K562 (cell line): ENCODE measurements around the gene REX1BD. TPM values are rescaled to one million over a fixed set of nuclear protein-coding genes. Genes with fewer than 3 reads are reported as not detected.

Source experiments
- CEBPB ChIP-seq: fragments of 450-650 bp; IDR thresholded peaks from 2 replicates; pipeline ENCODE4 v1.6.1; 2016; ENCODE audit warnings: missing genetic modification characterization, missing compliant biosample characterization
- CTCFL ChIP-seq: IDR thresholded peaks from 2 replicates; pipeline ENCODE4 v1.6.1; 2011; ENCODE audit warnings: borderline replicate concordance, low read depth, mild to moderate bottlenecking, moderate library complexity, low read length; ENCODE audit not compliant: insufficient read depth, poor library complexity, severe bottlenecking
- GMEB1 ChIP-seq: fragments of 250-450 bp; sonication (Bioruptor Pico); IDR thresholded peaks from 2 replicates; pipeline ENCODE4 v1.4.0; 2020; ENCODE audit warnings: mild to moderate bottlenecking
- JUND ChIP-seq, 2 experiments: IDR thresholded peaks; 2 replicates in 1 of 2; 3 replicates in 1 of 2; pipeline ENCODE4 v1.6.1; 2011; ENCODE audit warnings: borderline replicate concordance in 2 of 2, low read depth in 2 of 2, low read length in 2 of 2, improper control_type of control experiment in 1 of 2, missing biosample characterization in 1 of 2, missing genetic modification characterization in 1 of 2, missing genetic modification reagents in 1 of 2
- RBM39 ChIP-seq: fragments of 200-400 bp; formaldehyde crosslinking; optimal IDR thresholded peaks from 2 replicates; pipeline ENCODE3; 2018; ENCODE audit warnings: low read depth, low read length
- RFX1 ChIP-seq: fragments of 450-650 bp; IDR thresholded peaks from 2 replicates; pipeline ENCODE4 v1.6.1; 2016; ENCODE audit warnings: mild to moderate bottlenecking, moderate library complexity
- SPI1 ChIP-seq: IDR thresholded peaks from 2 replicates; pipeline ENCODE4 v1.6.1; 2011; ENCODE audit warnings: low read depth, low read length, control low read depth, borderline replicate concordance
- SRSF3 ChIP-seq: fragments of 200-400 bp; formaldehyde crosslinking; IDR thresholded peaks from 2 replicates; pipeline ENCODE4 v1.6.1; 2016; ENCODE audit warnings: mild to moderate bottlenecking, low read length, moderate library complexity; ENCODE audit not compliant: insufficient read depth
- STAG1 ChIP-seq: sonication (generic); formaldehyde crosslinking; IDR thresholded peaks from 2 replicates; pipeline ENCODE4 v1.5.0; 2020; ENCODE audit warnings: missing genetic modification reagents, borderline replicate concordance
- TCF3 ChIP-seq: sonication (generic); formaldehyde crosslinking; IDR thresholded peaks from 2 replicates; pipeline ENCODE4 v1.4.0; 2020; ENCODE audit warnings: mild to moderate bottlenecking, missing genetic modification reagents
- THAP7 ChIP-seq: fragments of 250-450 bp; sonication (Bioruptor Pico); IDR thresholded peaks from 2 replicates; pipeline ENCODE4 v1.5.0; 2021
- TOE1 ChIP-seq, 2 experiments: fragments of 450-650 bp in 1 of 2; sonication (generic) in 1 of 2; formaldehyde crosslinking in 1 of 2; IDR thresholded peaks; 2 replicates each; pipeline versions ENCODE4 v1.7.1 to v1.8.0; 2016 to 2022; ENCODE audit warnings: borderline replicate concordance in 2 of 2, mild to moderate bottlenecking in 2 of 2, antibody characterized with exemption in 1 of 2, inconsistent platforms in 1 of 2, low read depth in 1 of 2, missing genetic modification reagents in 1 of 2, moderate library complexity in 1 of 2
- TSC22D4 ChIP-seq: fragments of 450-650 bp; IDR thresholded peaks from 2 replicates; pipeline ENCODE4 v1.6.1; 2016; ENCODE audit warnings: missing genetic modification characterization, missing biosample characterization, control low read depth
- ZFP36 ChIP-seq: fragments of 150-350 bp; IDR thresholded peaks from 2 replicates; pipeline ENCODE4 v1.6.1; 2018; ENCODE audit warnings: low read length, low read depth; ENCODE audit not compliant: partially characterized antibody
- ZNF324 ChIP-seq: fragments of 250-450 bp; sonication (Bioruptor Pico); IDR thresholded peaks from 2 replicates; pipeline ENCODE4 v1.4.0; 2020; ENCODE audit warnings: mild to moderate bottlenecking
- ZNF699 ChIP-seq: fragments of 250-450 bp; sonication (Bioruptor Pico); IDR thresholded peaks from 2 replicates; pipeline ENCODE4 v1.8.0; 2021; ENCODE audit warnings: mild to moderate bottlenecking, moderate library complexity; ENCODE audit not compliant: insufficient replicate concordance
- polyA plus RNA-seq, 8 experiments: library from polyadenylated mRNA; depleted of rRNA in 4 of 8; stranded (reverse) in 5 of 8; unstranded in 3 of 8; fragments of >200 nt; fragmentation: Nextera tagmentation in 2 of 8; fragmentation: Illumina TruSeq in 1 of 8; extraction: Ambion mirVana in 2 of 8; extraction: Trizol in 1 of 8; gene quantifications; 2 replicates each; pipeline versions ENCODE4 v1.2.1 to v1.2.3, GENCODE V29; 2011 to 2014; ENCODE audit warnings: inconsistent platforms in 1 of 8, missing spikeins in 1 of 8
- total RNA-seq, 7 experiments: library from RNA; depleted of rRNA in 6 of 7; stranded (reverse); fragments of >200 nt in 6 of 7; fragmentation: Illumina TruSeq in 2 of 7; extraction: Trizol in 2 of 7; gene quantifications; 2 replicates each; pipeline versions ENCODE4 v1.2.1 to v1.2.3, GENCODE V29; 2011 to 2021; ENCODE audit warnings: low replicate concordance in 1 of 7

The REX1BD gene
- total and polyA plus RNA-seq, 9 of the 15 experiments (the other 6 are each of a cell fraction or from before 2014, with no cell fraction given): 1.9 to 136 (median 13.8) TPM

- no peak for TF ChIP-seq RBM39
- peak; percentile 62 for TF ChIP-seq JUND (IDR thresholded peaks at IDR 0.05; ENCODE audit: borderline replicate concordance, low read depth, low read length)
- TF ChIP-seq JUND (tag; IDR thresholded peaks at IDR 0.05; ENCODE audit: borderline replicate concordance, low read depth, low read length): peak; percentile 27; the same call in 1 of the 3 replicates
- no peak for TF ChIP-seq ZNF324 (CRISPR knock-in tag)
- TF ChIP-seq ZFP36: no peak
- TF ChIP-seq RFX1: no peak
- peak; percentile 31 for TF ChIP-seq TCF3
- TF ChIP-seq ZNF699 (CRISPR knock-in tag): no peak
- peak; percentile 51 for TF ChIP-seq SPI1
- TF ChIP-seq CTCFL: no peak
- TF ChIP-seq SRSF3: no peak
- peak; percentile 92 for TF ChIP-seq GMEB1 (CRISPR knock-in tag)
- peak; percentile 40; the same call in 1 of the 2 replicates for TF ChIP-seq CEBPB (tag)
- TF ChIP-seq STAG1 (CRISPR knock-in tag): 0 out of 2 replicates have a peak, but pooled peaks have one; percentile 4
- no peak for TF ChIP-seq TSC22D4
- peak; percentile 66; the same call in 1 of the 2 replicates for TF ChIP-seq THAP7
- peak; percentile 72; the same call in 1 of the 2 replicates for TF ChIP-seq TOE1 (IDR thresholded peaks at IDR 0.05; ENCODE audit: borderline replicate concordance)
- TF ChIP-seq TOE1 (CRISPR knock-in tag; IDR thresholded peaks at IDR 0.05; ENCODE audit: borderline replicate concordance, low read depth): no peak
These were observed 16.8 kb upstream of the REX1BD start, which contains the start of gene UBA52 (continued) for GRCh38 chr19:18571564-18572344.
